ENCODE results near the gene MMS19. TPM values are rescaled to one million over a fixed set of nuclear protein-coding genes. Genes with fewer than 3 reads are reported as not detected.

MMS19 gene
- total RNA-seq, 1 donor from 2014 or later, result 168 TPM

DNA sequence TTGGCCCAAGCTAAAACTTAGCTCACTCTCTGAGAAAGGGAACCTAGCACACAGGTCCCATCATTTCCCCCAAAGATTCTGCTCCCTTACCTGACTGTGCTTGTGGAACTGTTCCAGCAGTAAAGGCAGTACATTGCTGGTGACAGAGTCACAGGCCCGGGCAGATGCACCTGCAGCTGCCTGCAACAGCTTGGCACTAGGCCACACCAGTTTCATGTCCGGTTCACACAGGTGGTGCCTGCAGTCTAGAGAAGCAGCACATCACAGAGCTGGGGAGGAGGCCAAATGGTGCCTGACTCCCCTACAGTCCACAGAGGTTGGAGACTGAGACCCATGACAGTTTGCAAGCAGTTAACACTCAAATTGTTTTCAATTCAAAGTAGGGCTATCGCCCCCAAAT, 30.1 kb downstream of the MMS19 start:
- no peak for DNase-seq (ENCODE audit: low read depth)

DNA sequence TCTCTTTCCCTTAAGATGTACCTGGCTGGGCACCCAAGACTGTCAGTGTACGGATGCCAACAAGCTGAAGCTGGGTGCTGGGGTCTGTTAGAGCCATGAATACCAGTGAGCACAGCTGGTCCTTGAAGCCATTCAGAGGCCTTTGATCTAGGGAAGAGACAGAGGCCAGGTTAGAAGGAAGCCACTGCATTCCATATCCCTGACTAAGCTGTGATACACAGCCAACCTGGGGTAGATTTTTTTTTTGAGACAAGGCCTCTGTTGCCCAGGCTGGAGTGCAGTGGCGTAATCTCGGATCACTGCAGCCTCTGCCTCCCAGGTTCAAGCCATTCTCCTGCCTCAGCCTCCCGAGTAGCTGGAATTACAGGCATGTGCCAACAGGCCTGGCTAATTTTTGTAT, 31.5 kb downstream of the MMS19 start:
- DNase-seq (ENCODE audit: low read depth), result peak; percentile 35

DNA sequence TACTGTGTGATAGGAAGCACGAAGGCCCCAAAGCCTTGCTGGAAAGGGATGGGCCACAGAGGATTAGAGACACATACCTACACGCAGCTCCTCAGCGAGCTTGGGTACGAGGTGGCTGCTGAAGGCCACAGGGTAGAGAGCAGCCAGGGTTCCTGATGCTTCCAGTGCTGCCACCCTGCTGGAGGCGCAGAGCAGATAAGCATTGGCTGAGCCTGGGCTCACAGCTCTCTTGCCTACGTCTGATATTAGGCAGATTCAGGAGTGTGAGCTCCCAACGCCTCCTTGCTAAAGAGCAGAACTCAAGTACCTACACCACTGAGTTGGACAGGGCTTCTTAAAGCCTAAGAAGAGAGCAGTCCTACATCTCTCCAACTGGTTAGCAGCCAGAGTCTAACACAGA, 32.2 kb downstream of the MMS19 start:
- no peak for DNase-seq (ENCODE audit: low read depth)

DNA sequence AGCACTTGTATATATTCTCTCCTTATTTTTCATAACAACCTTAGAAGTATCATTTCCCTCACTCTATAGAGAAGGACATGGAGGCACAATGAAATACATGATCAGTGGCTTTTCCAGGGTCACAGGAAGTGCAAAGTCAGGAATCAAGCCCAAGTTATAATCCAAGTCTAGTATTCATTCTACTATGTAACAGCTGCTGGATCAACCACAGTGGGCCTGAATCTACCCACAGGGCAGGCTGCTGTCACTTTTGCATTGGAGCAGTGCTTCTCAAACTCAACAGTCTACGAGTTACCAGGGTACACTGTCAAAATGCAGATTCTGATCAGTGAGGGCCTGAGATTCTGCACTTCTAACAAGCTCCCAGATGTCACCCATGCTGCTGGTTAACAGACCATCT, 34.0 kb downstream of the MMS19 start:
- peak; percentile 79 for DNase-seq (ENCODE audit: low read depth)

DNA sequence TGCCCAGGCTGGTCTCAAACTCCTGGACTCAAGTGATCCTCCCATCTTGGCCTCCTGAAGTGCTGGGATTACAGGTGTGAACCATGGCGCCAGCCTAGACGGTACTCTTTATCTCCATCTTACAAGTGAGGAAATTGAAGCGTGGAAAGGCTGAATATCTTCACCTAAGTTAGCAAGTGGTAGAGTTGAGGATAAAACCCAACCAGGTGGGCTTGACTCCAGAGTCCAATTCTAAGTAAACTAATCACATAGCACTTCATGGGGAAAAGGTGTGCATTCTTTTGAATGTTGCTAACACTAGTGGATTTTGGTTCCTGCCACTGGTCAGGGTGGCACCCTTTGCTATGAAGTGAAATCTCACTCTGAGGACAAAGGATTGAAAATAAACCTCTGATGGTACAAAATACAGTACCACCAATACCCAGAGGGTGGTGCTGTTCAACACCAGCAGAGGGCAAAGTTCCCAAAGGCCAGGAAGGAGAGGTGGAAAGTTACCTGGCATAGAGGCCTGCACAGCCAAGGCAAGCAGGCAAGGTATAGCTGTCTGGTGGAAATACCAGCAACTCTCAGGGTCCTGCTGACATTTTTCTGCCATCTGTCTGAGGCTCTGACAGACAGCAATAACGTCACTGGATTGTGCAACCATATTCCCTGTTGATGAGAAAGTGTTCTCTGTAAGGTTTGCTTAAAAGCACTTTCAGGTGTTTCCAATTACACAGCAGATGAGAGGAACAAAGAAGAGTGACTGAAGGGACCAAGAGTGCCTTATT, 34.7 kb downstream of the MMS19 start:
- peak; percentile 66 for DNase-seq (ENCODE audit: low read depth)

DNA sequence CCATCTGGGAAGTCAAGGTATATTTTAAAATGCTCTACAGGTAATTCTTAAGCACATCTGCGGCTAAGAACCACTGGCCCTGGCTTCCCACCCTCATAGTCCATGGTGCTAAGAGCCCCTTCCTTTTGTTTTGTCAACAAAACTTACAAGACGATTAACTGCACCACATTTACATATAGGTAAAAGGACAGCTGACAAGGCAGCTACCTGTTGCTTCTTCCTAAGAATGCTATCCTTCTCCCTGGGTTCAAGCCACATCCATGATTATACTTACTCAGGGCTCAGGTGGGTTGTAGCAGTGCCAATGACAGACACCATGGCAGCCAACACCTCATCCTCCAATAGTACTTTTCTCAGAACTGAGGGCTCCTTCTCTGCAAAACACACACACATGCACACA, 35.9 kb downstream of the MMS19 start:
- DNase-seq (ENCODE audit: low read depth), result no peak

DNA sequence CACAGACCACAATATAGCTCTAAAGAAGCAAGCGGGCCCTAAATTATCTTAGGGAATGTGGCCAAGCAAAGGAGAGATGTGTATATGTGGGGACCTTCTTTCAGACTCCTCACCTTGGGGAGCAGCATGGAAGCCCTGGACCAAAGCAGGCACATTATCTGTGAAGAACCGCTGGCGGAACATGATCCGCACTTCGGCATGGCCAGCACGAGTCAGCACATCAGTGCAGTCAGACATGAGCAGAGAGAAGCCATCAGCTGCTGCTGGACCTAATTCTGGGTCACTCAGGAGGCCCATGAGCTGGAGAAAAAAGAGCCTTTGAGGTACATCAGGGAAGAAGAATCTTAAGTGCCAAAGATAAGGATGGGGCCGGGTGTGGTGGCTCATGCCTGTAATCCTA, 38.3 kb downstream of the MMS19 start:
- no peak for DNase-seq (ENCODE audit: low read depth)

DNA sequence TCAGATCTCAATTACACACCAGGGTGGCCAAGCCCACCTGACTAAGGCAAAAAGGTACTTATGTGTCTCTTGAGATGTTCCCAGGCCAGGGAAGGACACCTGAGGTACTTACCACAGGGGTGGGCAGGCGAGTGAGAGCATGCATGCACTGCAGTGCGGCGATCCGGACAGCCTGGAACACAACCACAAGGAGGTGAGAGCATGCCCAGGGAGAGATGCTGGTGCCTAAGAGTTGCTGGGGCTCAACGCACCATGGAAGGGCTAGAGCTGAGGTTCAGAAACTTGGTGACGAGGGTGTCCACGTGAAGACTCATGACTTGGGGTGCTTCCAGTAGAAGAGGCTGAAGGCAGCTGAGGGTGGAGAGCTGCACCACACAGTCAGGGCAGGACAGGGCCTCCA, 39.1 kb downstream of the MMS19 start:
- no peak for DNase-seq (ENCODE audit: low read depth)

DNA sequence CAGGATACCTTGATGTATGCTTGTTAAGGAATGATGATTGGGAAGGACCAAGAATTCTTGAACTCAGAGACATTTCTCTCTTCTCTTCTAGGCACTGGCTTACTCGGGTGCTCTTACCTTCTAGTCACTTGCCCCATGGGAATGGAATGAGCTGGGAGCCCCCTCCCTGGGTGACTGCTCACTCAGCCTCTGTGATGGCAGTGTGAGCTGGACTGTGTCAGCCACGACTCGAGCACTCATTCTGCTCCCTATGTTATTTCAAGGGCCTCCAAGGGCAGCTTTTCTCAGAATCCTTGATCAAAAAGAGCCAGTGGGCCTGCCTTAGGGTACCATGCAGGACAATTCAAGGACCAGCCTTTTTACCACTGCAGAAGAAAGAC, 41.5 kb downstream of the MMS19 start:
- DNase-seq (ENCODE audit: low read depth), result no peak

DNA sequence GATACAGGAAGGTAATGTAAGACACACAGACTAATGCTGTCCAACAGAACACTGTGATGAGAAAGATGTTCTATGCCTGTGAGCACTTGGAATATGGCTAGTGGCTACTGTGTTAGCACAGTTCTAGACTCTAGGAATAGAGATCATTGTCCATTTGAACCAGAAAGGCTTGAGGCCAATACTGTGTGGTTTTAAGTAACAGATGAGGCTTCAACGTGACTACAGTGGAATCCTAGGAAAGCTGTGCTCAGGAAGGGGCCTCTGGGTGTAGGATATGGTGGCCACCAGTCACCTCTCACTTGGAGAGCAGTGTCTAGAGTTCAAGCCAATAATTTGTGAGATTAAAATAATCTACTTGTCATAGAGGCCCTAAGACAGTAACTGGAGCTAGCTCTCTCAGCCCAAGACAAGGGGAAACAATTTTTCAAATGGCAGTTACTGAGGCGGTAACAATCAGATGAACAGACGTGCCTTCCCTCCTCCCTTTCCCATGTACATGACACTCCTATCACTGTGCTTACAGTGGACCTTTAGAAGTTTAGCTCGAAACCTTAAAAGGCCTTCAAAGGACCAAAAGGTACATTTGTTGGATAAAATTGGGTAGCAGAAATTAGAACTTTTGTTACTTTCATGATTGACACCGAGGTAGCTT, 42.1 kb downstream of the MMS19 start:
- peak; percentile 33 for DNase-seq (ENCODE audit: low read depth)

DNA sequence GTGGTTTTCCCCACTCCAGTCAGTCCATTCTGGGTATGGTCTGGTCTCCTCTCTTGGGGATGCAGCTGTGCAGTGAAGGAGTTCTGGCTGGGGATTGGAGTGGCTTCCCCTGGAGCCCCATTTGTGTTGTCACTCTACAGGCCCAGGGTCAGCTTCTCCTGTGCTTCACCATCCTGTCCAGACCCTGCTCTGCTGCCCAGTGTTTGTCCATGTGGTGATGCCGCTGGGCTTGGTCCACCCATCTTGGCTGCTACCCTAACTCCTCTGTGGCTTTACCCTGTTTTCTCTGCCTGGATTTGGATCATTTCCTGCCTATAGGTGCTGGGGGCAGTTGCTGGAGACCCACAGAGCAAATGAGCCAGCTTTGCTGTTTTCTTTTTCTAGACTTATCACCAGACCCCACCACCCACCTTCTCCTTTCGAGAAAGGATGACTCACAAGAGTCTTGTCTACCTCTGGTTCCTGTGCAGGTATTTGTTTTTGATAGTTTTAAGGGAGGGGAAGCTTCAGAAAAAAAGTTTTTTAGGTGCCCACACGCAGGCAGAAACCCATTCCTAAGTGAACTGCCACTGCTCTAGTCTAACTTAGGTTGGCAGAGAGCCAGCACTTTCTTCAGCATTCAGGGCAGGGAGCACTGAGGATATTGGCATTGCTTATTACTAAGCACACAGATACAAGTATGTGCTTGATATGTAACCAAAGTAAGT, 43.7 kb downstream of the MMS19 start:
- peak; percentile 43 for DNase-seq (ENCODE audit: low read depth)

DNA sequence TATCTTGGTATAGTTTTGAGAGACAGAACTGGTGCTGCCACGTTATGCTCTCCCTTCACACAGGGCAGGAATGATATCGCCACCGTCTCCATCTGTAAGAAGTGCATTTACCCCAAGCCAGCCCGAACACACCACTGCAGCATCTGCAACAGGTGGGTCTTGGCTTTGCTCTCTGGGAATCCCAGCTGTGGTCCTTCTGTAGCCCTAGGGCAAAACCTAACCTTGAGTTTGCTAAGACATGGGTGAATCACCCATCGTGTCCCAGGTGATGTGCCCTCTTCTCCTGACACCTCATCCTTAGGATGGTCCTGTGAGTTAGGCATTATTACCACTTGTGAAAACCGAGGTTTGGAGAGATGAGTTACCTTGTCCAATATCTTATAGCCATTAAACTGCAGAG, 45.9 kb downstream of the MMS19 start:
- no peak for DNase-seq (ENCODE audit: low read depth)

DNA sequence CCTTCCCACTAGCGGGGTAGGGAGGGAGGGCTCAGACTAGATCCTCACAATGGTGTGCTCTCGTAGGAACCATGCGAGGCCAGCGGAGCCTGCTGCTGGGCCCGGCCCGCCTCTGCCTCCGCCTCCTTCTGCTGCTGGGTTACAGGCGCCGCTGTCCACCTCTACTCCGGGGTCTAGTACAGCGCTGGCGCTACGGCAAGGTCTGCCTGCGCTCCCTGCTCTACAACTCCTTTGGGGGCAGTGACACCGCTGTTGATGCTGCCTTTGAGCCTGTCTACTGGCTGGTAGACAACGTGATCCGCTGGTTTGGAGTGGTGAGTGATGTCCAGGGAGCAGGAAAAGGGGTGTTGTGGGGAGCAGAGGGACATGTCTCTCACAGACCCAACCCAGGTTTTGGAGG, 46.6 kb downstream of the MMS19 start:
- no peak for DNase-seq (ENCODE audit: low read depth)

DNA sequence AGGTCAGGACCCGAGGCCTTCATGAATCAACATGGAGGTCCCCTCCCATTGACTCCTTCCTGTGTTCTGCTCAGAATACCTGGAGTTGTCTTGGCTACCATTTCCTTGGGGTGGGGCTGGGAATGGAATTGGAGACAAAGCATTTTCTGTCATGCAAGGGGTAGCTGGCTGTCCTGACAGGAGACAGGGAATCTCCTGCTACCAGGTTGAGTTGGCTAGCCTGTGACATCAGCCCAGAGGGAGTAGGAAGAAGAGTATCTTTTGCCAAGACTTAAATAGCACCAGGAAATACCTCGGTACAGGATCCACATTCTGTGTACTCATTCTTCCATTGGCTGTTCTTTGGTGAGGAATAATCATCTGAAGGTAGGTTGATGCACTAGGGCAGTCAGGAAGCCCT, 47.4 kb downstream of the MMS19 start:
- no peak for DNase-seq (ENCODE audit: low read depth)

DNA sequence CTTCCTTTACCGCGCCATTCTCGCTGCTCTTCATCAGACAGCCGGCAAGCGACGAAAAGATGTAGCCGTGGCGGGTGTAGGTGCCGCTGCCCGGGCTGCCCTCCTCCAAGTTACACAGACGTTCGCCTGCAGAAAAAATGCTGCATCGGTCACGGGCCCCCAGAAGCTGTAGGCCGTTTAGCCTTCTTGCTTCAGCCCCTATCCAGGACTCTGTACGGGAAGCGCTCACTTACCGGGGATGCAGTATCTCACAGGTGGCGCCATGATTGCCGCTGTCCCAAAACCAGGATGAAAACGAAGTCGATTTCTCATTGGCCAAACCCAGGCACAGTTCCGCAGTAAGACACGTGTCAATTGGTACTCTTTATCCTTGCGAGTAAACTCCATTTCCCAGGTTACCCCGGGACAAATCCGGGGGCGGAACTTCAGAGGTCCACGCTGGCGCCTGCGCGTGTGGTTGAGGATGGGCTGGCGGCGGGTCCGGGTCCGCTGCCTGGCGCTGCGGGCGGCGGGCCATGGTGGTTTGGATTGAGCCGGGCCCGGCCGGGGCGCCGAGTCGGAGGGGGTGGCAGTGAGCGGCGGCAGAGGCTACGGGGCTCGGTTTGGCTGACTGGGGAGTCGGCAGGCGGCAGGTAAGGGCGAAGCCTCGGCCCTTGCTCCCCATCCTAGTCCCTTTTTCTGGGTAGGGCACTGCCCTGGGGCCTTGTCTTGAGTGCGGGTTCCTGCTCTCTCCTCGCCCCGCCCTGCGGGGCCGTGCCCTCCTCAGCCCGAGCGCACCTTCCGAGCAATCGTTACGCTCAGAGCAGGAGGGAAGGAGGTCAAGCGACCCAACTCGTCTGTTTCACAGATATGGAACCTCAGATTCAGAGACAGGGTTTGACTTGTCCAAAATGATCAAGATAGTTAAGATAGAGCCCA, 52.2 kb downstream of the MMS19 start, which contains the start of the genes EXOSC1 and ZDHHC16:
Gene EXOSC1 (minus strand): TSS at position 285 of the 918 bp plus-strand sequence. CDS start 21 bp downstream, at position 264.
Gene ZDHHC16 (plus strand): TSS at position 454 of the 918 bp plus-strand sequence. CDS start 5,501 bp downstream, outside the sequence.
- DNase-seq (ENCODE audit: low read depth), result peak; percentile 97

DNA sequence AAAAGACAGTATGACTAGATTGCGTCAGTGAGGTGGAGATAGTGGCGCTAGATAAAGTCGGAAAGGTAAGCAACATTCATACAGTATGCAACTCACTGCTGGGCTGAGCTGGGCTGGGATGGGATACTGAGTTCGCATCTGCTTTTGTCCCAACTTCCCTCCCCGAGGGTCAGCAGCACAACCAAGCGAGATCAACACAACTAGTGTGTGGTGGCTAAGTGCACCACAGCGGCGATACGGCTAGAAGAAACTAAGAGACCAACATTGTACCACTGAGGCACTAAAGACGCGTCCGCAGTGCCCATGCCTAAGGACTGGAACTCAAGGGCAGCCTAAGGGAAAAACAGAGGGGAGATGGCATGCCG, 52.9 kb downstream of the MMS19 start:
- no peak for DNase-seq (ENCODE audit: low read depth)

DNA sequence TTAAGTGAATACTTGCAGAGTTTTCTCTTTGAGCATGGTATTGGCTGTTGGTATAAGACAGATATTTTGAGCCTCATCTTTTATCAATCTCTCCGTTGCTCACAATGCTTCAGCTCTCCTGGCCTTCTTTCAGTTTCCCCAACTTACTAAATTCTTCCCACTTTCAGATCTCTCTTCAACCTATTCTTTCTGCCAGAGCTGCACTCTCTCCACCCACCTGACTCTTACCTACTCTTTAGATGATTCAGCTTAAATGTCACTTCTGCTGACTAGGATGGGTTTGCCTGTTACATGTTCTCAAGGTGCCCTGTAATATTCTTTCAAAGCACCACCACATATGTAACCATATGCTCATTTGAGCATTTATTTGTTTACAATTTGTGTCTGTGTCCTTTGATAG, 54.0 kb downstream of the MMS19 start:
- DNase-seq (ENCODE audit: low read depth), result no peak

DNA sequence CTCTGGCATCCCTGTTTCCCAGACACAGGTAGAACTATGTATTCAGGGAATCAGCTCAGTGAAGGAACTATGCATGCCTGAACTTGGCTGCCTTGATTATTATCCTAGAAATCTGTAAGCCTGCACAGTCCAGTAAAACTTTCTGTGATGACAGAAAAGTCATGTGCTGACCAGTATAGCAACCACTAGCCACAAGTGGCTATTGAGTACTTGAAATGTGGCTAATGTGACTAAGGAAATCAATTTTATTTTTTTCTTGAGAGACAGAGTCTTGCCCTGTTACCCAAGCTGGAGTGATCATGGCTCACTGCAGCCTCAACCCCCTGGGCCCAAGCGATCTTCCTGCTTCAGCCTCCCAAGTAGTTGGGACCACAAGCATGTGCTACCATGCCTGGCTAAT, 55.9 kb downstream of the MMS19 start:
- DNase-seq (ENCODE audit: low read depth), result no peak

DNA sequence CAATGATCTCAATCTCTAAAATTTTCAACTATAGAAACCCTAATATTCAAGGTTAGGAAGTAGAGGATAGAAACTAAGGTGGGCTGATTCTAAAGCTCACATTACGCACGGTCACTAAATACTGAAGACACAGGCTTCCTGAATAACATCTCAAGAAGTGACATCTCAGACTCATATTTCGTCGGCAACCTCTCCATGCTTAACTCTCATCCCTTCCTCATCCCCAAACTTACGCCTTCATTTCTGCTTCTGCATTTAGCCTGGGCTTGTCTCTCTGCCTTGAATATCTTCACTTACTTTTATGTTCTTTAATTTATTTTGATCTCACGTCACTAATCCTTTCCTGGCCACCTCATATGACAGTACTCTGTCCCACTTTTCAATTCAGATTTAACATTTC, 63.0 kb downstream of the MMS19 start:
- DNase-seq (ENCODE audit: low read depth), result no peak

DNA sequence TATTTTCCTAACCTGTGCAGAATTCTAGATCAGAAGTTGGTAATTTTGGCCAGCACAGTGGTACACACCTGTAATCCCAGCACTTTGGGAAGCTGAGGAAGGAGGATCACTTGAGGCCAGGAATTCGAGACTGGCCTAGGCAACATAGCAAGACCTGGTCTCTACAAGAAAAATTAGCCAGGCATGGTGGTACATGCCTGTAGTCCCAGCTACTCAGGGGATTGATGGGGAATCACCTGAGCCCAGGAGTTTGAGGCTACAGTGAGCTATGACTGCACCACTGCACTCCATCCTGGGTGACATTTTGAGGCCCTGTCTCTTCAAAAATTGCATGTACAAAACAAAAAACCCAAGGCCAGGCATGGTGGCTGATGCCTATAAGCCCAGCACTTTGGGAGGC, 63.7 kb downstream of the MMS19 start:
- no peak for DNase-seq (ENCODE audit: low read depth)

DNA sequence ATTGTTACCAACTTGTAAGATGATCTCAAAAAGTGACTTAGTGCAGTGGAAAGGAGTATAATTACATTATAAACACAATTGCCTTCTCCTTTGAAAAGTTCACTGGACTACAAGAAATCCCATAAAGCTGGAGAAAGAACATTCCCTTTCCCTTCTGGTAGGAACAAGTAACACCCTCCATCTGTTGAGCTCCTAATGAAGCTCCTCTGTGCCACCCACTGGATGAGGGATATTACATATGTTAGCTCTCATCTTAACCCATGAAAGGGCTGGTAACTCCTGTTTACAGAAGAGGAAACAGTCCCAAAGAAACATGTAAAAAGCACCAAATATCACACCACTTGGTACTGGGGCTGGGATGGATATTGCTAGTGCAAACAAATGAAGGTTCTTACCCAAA, 64.2 kb downstream of the MMS19 start:
- no peak for DNase-seq (ENCODE audit: low read depth)

Data from myocyte (in vitro differentiated cells).